Measurements from ENCODE around the gene GIGYF2.

DNA sequence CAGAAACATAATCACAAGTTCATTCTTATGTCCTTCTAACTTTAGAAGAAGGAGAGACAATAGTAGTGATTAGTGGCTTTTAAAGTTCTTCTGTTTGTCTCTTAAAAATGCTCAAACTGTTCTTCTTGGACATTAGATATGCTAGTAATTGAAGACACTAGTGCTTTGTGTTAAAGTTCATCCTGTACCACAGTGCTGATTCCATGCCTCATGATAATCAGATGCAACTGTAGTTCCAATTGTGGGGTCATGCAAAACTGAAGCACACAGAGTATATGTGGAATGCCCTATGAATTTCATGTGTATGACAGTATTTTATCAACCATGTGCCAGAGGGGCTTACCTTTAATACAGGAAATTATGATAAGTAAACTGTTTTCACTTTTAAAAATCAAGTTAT lies 90.7 kb downstream of the GIGYF2 start:
- TF ChIP-seq, protein P1, sequence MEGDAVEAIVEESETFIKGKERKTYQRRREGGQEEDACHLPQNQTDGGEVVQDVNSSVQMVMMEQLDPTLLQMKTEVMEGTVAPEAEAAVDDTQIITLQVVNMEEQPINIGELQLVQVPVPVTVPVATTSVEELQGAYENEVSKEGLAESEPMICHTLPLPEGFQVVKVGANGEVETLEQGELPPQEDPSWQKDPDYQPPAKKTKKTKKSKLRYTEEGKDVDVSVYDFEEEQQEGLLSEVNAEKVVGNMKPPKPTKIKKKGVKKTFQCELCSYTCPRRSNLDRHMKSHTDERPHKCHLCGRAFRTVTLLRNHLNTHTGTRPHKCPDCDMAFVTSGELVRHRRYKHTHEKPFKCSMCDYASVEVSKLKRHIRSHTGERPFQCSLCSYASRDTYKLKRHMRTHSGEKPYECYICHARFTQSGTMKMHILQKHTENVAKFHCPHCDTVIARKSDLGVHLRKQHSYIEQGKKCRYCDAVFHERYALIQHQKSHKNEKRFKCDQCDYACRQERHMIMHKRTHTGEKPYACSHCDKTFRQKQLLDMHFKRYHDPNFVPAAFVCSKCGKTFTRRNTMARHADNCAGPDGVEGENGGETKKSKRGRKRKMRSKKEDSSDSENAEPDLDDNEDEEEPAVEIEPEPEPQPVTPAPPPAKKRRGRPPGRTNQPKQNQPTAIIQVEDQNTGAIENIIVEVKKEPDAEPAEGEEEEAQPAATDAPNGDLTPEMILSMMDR (IDR thresholded peaks at IDR 0.05) = no peak
- TF ChIP-seq ZFX (IDR thresholded peaks at IDR 0.05; ENCODE audit: borderline replicate concordance) = no peak
